ENCODE results near the gene RALGAPA2. TPM values are rescaled to one million over a fixed set of nuclear protein-coding genes. Genes with fewer than 3 reads are reported as not detected.

RALGAPA2 gene
- total RNA-seq, 1 donor from 2014 or later: 88.9 TPM

GRCh38 chr20:20353576-20353975, 358.9 kb downstream of the RALGAPA2 start:
- no peak for TF ChIP-seq CTCF (IDR thresholded peaks at IDR 0.05)
- Histone ChIP-seq H3K27me3 (no peaks in the 10 kb centered on the region), H3K9me3 (no peaks in the 10 kb centered on the region), H3K4me1 (no peaks in the 10 kb centered on the region), H3K27ac (no peak overlapping the region), H3K4me3 (no peak overlapping the region), H3K36me3 (no peaks in the 10 kb centered on the region)
- intact Hi-C loops (cut with DNase I): no loop called here
- no peak for ATAC-seq
- no peak for DNase-seq

- peaks cover 9% of the 10 kb centered on the region for H3K9me3 ChIP-seq
- intact Hi-C loops (cut with DNase I): no loop called here
- H3K4me3 ChIP-seq: no peak overlapping the region
- ATAC-seq (no peak), DNase-seq (no peak)
- TF ChIP-seq CTCF (IDR thresholded peaks at IDR 0.05): no peak
- H3K4me1 ChIP-seq: no peaks in the 10 kb centered on the region
- H3K27me3 ChIP-seq: no peaks in the 10 kb centered on the region
- no peaks in the 10 kb centered on the region for H3K36me3 ChIP-seq
- no peak overlapping the region for H3K27ac ChIP-seq
Observed at GRCh38 chr20:20344476-20344875, 368.0 kb downstream of the RALGAPA2 start.

GRCh38 chr20:20343932-20344331, 368.5 kb downstream of the RALGAPA2 start:
- peaks cover 9% of the 10 kb centered on the region for H3K9me3 ChIP-seq
- no peak overlapping the region for H3K4me3 ChIP-seq
- intact Hi-C loops (cut with DNase I): no loop called here
- no peaks in the 10 kb centered on the region for H3K27me3 ChIP-seq
- no peaks in the 10 kb centered on the region for H3K4me1 ChIP-seq
- H3K27ac ChIP-seq: no peak overlapping the region
- ATAC-seq (no peak), DNase-seq (no peak)
- no peaks in the 10 kb centered on the region for H3K36me3 ChIP-seq
- TF ChIP-seq CTCF (IDR thresholded peaks at IDR 0.05): no peak
